ENCODE results near the gene STK11.

DNA sequence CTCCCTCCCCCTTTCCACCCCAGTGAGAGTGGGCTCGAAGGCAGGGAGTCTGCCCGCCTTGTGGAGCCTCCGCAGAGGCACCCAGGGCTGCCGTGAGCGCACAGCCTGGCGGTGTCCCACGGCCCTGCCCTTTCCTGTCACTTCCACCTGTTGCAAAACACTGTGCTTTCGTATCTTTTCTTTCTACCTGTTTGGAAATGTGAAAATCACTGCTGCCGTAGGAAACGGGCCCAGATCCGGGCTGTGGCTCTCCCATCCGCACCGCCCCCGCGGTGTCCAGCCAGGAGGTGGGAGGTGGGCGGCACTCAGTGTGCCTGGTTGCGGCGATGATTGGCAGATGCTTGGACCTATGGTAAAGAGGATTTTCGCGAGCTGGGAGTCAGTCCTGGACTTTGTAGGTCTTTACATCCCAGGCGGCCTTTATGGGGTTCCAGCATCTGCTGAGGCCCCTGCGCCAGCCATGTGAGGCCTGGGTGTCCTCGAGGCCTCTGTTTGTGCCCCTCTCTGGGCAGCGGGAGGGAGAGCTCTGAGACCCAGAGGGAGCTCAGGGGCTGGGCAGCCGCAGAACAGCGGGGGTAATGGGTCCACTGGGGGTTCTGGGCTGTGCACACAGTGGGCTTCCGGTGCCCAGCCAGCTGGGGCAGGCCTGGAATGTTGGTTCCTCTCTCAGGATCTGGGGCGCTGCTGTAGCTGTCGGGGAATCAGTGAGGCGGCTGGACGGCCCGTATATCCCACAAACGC is 6.1 kb downstream of the STK11 start:
- TF ChIP-seq, protein P1, sequence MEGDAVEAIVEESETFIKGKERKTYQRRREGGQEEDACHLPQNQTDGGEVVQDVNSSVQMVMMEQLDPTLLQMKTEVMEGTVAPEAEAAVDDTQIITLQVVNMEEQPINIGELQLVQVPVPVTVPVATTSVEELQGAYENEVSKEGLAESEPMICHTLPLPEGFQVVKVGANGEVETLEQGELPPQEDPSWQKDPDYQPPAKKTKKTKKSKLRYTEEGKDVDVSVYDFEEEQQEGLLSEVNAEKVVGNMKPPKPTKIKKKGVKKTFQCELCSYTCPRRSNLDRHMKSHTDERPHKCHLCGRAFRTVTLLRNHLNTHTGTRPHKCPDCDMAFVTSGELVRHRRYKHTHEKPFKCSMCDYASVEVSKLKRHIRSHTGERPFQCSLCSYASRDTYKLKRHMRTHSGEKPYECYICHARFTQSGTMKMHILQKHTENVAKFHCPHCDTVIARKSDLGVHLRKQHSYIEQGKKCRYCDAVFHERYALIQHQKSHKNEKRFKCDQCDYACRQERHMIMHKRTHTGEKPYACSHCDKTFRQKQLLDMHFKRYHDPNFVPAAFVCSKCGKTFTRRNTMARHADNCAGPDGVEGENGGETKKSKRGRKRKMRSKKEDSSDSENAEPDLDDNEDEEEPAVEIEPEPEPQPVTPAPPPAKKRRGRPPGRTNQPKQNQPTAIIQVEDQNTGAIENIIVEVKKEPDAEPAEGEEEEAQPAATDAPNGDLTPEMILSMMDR (IDR thresholded peaks at IDR 0.05): no peak
- no peak for TF ChIP-seq POLR2A (IDR thresholded peaks at IDR 0.05)
